Measurements from ENCODE around the gene ATG10. TPM values are rescaled to one million over a fixed set of nuclear protein-coding genes. Genes with fewer than 3 reads are reported as not detected.

Gene ATG10
- polyA plus RNA-seq, 1 of the 3 experiments (the other 2 are of a cell fraction), result 3.2 TPM

- CTCF ChIA-PET, result interaction anchor here (1.0 to 1.2 kb wide), 2 partner anchors 56 to 63 kb away, joined by 3 read pairs; no protein-coding TSS in a partner anchor
- DNase-seq, result no peak
- POLR2A ChIA-PET, result no interaction called here
- no peaks in the 10 kb centered on the region for H3K4me1 ChIP-seq (ENCODE audit: control insufficient read depth in 1 of 2, insufficient read depth in 2 of 2, low read depth in 1 of 2, low read length in 1 of 2)
- no peak overlapping the region for H3K4me2 ChIP-seq
- no peak overlapping the region for H3K4me3 ChIP-seq (ENCODE audit: low read depth in 2 of 2, low read length in 1 of 2)
- H2AFZ ChIP-seq (ENCODE audit: low read depth), result no peak overlapping the region
- no peaks in the 10 kb centered on the region for H3K9me3 ChIP-seq
- H3K9ac ChIP-seq, result no peak overlapping the region
- H3K36me3 ChIP-seq (replicated peaks in 1 of 2; ENCODE audit: control insufficient read depth in 1 of 2, insufficient read depth in 2 of 2, low read length in 1 of 2), result no peaks in the 10 kb centered on the region
- H3K79me2 ChIP-seq (ENCODE audit: insufficient read depth), result no peaks in the 10 kb centered on the region
- H4K20me1 ChIP-seq (ENCODE audit: insufficient read depth), result no peaks in the 10 kb centered on the region
- H3K27me3 ChIP-seq (ENCODE audit: insufficient read depth), result no peaks in the 10 kb centered on the region
- no peaks in the 10 kb centered on the region for H3F3A ChIP-seq (replicated peaks; ENCODE audit: insufficient read depth)
- TF ChIP-seq JUND (IDR thresholded peaks at IDR 0.05), result no peak
- no peak for TF ChIP-seq ZBTB33 (IDR thresholded peaks at IDR 0.05; ENCODE audit: borderline replicate concordance, low read depth)
- no peak for TF ChIP-seq ELF1 (IDR thresholded peaks at IDR 0.05)
- no peak for TF ChIP-seq GABPA (IDR thresholded peaks at IDR 0.05; ENCODE audit: low read depth)
- TF ChIP-seq RAD21 (IDR thresholded peaks at IDR 0.05; ENCODE audit: low read length), result no peak
- TF ChIP-seq SMC3 (IDR thresholded peaks at IDR 0.05; ENCODE audit: low read depth, low read length), result no peak
- no peak for TF ChIP-seq YY1 (IDR thresholded peaks at IDR 0.05; ENCODE audit: low read depth)
- no peak for TF ChIP-seq EZH2phosphoT487 (IDR thresholded peaks at IDR 0.05; ENCODE audit: borderline replicate concordance, low read depth)
- no peak for TF ChIP-seq RFX5 (IDR thresholded peaks at IDR 0.05; ENCODE audit: low read length)
- TF ChIP-seq EP300 (IDR thresholded peaks at IDR 0.05; ENCODE audit: borderline replicate concordance in 1 of 2, low read depth in 1 of 2, low read length in 1 of 2), result no peak
- no peak for TF ChIP-seq SIN3A (IDR thresholded peaks at IDR 0.05; ENCODE audit: borderline replicate concordance, low read depth, low read length)
- TF ChIP-seq MXI1 (IDR thresholded peaks at IDR 0.05; ENCODE audit: low read depth, low read length), result no peak
- no peak for TF ChIP-seq RXRA (IDR thresholded peaks at IDR 0.05; ENCODE audit: borderline replicate concordance, low read depth)
- TF ChIP-seq GATA2 (CRISPR knock-in tag; IDR thresholded peaks at IDR 0.05), result no peak
- TF ChIP-seq IRF3 (IDR thresholded peaks at IDR 0.05; ENCODE audit: low read depth, low read length), result no peak
- no peak for TF ChIP-seq NFIC (IDR thresholded peaks at IDR 0.05; ENCODE audit: borderline replicate concordance)
- TF ChIP-seq USF1 (IDR thresholded peaks at IDR 0.05; ENCODE audit: borderline replicate concordance, low read depth), result no peak
- no peak for TF ChIP-seq TAF1 (IDR thresholded peaks at IDR 0.05; ENCODE audit: borderline replicate concordance, low read depth, low read length)
- TF ChIP-seq REST (IDR thresholded peaks at IDR 0.05; ENCODE audit: low read depth, low read length), result no peak
- no peak for TF ChIP-seq MEF2A (IDR thresholded peaks at IDR 0.05; ENCODE audit: borderline replicate concordance, low read depth)
- WGBS (ENCODE audit: low lambda C conversion rate), result 92% methylated on average over 4 of the region's 4 CpGs
- H3K9me2 ChIP-seq, result no peaks in the 10 kb centered on the region
- no peak overlapping the region for H3K27ac ChIP-seq (ENCODE audit: low read depth in 2 of 2, low read length in 1 of 2)
Observed at GRCh38 chr5:82050955-82051354, 79.1 kb downstream of the ATG10 start.
